Effector memory CD8-positive, alpha-beta T cell (primary cell): ENCODE measurements around the gene CHST12.
"Not testable (repeated sequence)": the region's sequence is repeated elsewhere in the genome, so short reads cannot be mapped to it uniquely, and the experiment has no call there.

Experiments
- ATAC-seq: fragments of 150-1000 bp; cut with Tn5 transposase; replicated peaks from 2 replicates; pipeline ENCODE4 v1.10.0; 2021; ENCODE audit warnings: mild to moderate bottlenecking, moderate library complexity
- DNase-seq, 3 experiments: peaks; one replicate each; pipeline ENCODE4 v3.0.0; 2021
- H3K27ac Mint-ChIP-seq, 2 donors: one replicate each; pipeline ENCODE4 v1.8.0; 2022; ENCODE audit warnings: mild to moderate bottlenecking in 2 of 2, mixed read lengths in 2 of 2, moderate library complexity in 2 of 2
- H3K27me3 Mint-ChIP-seq, 2 donors: one replicate each; pipeline ENCODE4 v1.8.0; 2022; ENCODE audit warnings: mixed read lengths in 2 of 2
- H3K36me3 Mint-ChIP-seq: one replicate; pipeline ENCODE4 v1.8.0; 2022; ENCODE audit warnings: mild to moderate bottlenecking, moderate library complexity, mixed read lengths; ENCODE audit not compliant: insufficient read depth
- H3K4me1 Mint-ChIP-seq, 2 donors: one replicate each; pipeline ENCODE4 v1.8.0; 2022; ENCODE audit warnings: low read depth in 2 of 2, mixed read lengths in 2 of 2
- H3K4me3 Mint-ChIP-seq, 2 donors: one replicate each; pipeline ENCODE4 v1.8.0; 2022; ENCODE audit warnings: mild to moderate bottlenecking in 2 of 2, mixed read lengths in 2 of 2, moderate library complexity in 2 of 2
- H3K9me3 Mint-ChIP-seq, 2 donors: one replicate each; pipeline ENCODE4 v1.8.0; 2022; ENCODE audit warnings: mixed read lengths in 2 of 2

CHST12 gene

GRCh38 chr7:2371329-2371728, 32.1 kb upstream of the CHST12 start:
- DNase-seq (no peak), ATAC-seq (no peak)
- Mint-ChIP-seq H3K27ac (no peak overlapping the region), H3K4me3 (no peak overlapping the region), H3K27me3 (no peaks in the 10 kb centered on the region), H3K36me3 (peaks cover 96% of the 10 kb centered on the region), H3K4me1 (peaks cover 1 to 8% of the 10 kb centered on the region in 2 donors), H3K9me3 (no peaks in the 10 kb centered on the region)

GRCh38 chr7:2372724-2373123, 30.7 kb upstream of the CHST12 start:
- no peak overlapping the region for H3K27ac Mint-ChIP-seq
- H3K27me3 Mint-ChIP-seq, result no peaks in the 10 kb centered on the region
- ATAC-seq (no peak), DNase-seq (no peak)
- H3K4me3 Mint-ChIP-seq, result no peak overlapping the region
- peaks cover 6 to 14% of the 10 kb centered on the region in 2 donors for H3K4me1 Mint-ChIP-seq
- H3K9me3 Mint-ChIP-seq, result no peaks in the 10 kb centered on the region
- H3K36me3 Mint-ChIP-seq, result peaks cover 93% of the 10 kb centered on the region

- H3K27me3 Mint-ChIP-seq, result no peaks in the 10 kb centered on the region
- peaks cover 7 to 16% of the 10 kb centered on the region in 2 donors for H3K4me1 Mint-ChIP-seq
- no peak overlapping the region for H3K27ac Mint-ChIP-seq
- DNase-seq (no peak), ATAC-seq (no peak)
- peaks cover 91% of the 10 kb centered on the region for H3K36me3 Mint-ChIP-seq
- no peaks in the 10 kb centered on the region for H3K9me3 Mint-ChIP-seq
- H3K4me3 Mint-ChIP-seq, result no peak overlapping the region
Measured at GRCh38 chr7:2373124-2373556, 30.3 kb upstream of the CHST12 start.

- peaks cover 90% of the 10 kb centered on the region for H3K36me3 Mint-ChIP-seq
- ATAC-seq (no peak), DNase-seq (no peak)
- no peaks in the 10 kb centered on the region for H3K27me3 Mint-ChIP-seq
- no peak overlapping the region for H3K27ac Mint-ChIP-seq
- no peak overlapping the region for H3K4me3 Mint-ChIP-seq
- no peaks in the 10 kb centered on the region for H3K9me3 Mint-ChIP-seq
- H3K4me1 Mint-ChIP-seq, result peaks cover 12 to 21% of the 10 kb centered on the region in 2 donors
Measured at GRCh38 chr7:2373646-2374045, 29.8 kb upstream of the CHST12 start.

GRCh38 chr7:2374401-2374800, 29.0 kb upstream of the CHST12 start:
- no peak for ATAC-seq
- H3K4me3 Mint-ChIP-seq, result no peak overlapping the region
- no peaks in the 10 kb centered on the region for H3K27me3 Mint-ChIP-seq

GRCh38 chr7:2374830-2375728, 28.3 kb upstream of the CHST12 start:
- Mint-ChIP-seq H3K36me3 (peaks cover 86% of the 10 kb centered on the region), H3K27me3 (no peaks in the 10 kb centered on the region), H3K4me1 (peaks cover 13 to 25% of the 10 kb centered on the region in 2 donors), H3K4me3 (no peak overlapping the region), H3K9me3 (no peaks in the 10 kb centered on the region), H3K27ac (peak overlapping the region in 1 of 2 donors; percentile 82)
- no peak for DNase-seq
- no peak for ATAC-seq

More at GRCh38 chr7:2374401-2374800, 29.0 kb upstream of the CHST12 start:
- DNase-seq, result no peak
- Mint-ChIP-seq H3K4me1 (peaks cover 13 to 25% of the 10 kb centered on the region in 2 donors), H3K36me3 (peaks cover 88% of the 10 kb centered on the region), H3K9me3 (no peaks in the 10 kb centered on the region), H3K27ac (no peak overlapping the region)

- Mint-ChIP-seq H3K9me3 (no peaks in the 10 kb centered on the region), H3K4me1 (peaks cover 15 to 25% of the 10 kb centered on the region in 2 donors)
- no peak for ATAC-seq
Measured at GRCh38 chr7:2376351-2377154, 26.9 kb upstream of the CHST12 start.

GRCh38 chr7:2377492-2377891, 25.9 kb upstream of the CHST12 start:
- not testable (repeated sequence) for H3K4me3 Mint-ChIP-seq, DNase-seq, ATAC-seq, H3K27me3 Mint-ChIP-seq, H3K9me3 Mint-ChIP-seq
- H3K4me1 Mint-ChIP-seq, result peaks cover 15 to 25% of the 10 kb centered on the region in 2 donors
- H3K36me3 Mint-ChIP-seq, result peaks cover 86% of the 10 kb centered on the region
- H3K27ac Mint-ChIP-seq, result peak overlapping the region in 1 of 2 donors; percentile 7

More at GRCh38 chr7:2376351-2377154, 26.9 kb upstream of the CHST12 start:
- no peak for DNase-seq
- no peaks in the 10 kb centered on the region for H3K27me3 Mint-ChIP-seq
- H3K4me3 Mint-ChIP-seq, result no peak overlapping the region
- H3K36me3 Mint-ChIP-seq, result peaks cover 86% of the 10 kb centered on the region
- H3K27ac Mint-ChIP-seq, result no peak overlapping the region

- H3K4me1 Mint-ChIP-seq, result peaks cover 15 to 25% of the 10 kb centered on the region in 2 donors
- H3K27me3 Mint-ChIP-seq, H3K9me3 Mint-ChIP-seq, H3K4me3 Mint-ChIP-seq, DNase-seq, ATAC-seq: not testable (repeated sequence)
- H3K27ac Mint-ChIP-seq, result peak overlapping the region in 1 of 2 donors; percentile 28
- peaks cover 82% of the 10 kb centered on the region for H3K36me3 Mint-ChIP-seq
Measured at GRCh38 chr7:2378125-2378524, 25.3 kb upstream of the CHST12 start.

- Mint-ChIP-seq H3K27me3 (no peaks in the 10 kb centered on the region), H3K36me3 (peaks cover 78% of the 10 kb centered on the region), H3K9me3 (no peaks in the 10 kb centered on the region), H3K4me1 (peaks cover 15 to 25% of the 10 kb centered on the region in 2 donors), H3K27ac (peak overlapping the region in 1 of 2 donors; percentile 89), H3K4me3 (no peak overlapping the region)
- DNase-seq (no peak), ATAC-seq (no peak)
Measured at GRCh38 chr7:2379161-2379560, 24.2 kb upstream of the CHST12 start.

- no peak for DNase-seq
- H3K4me1 Mint-ChIP-seq, result peaks cover 15 to 21% of the 10 kb centered on the region in 2 donors
- no peaks in the 10 kb centered on the region for H3K27me3 Mint-ChIP-seq
- H3K9me3 Mint-ChIP-seq, result no peaks in the 10 kb centered on the region
- H3K4me3 Mint-ChIP-seq, result no peak overlapping the region
- peak overlapping the region; percentile 16 to 89 for H3K27ac Mint-ChIP-seq
- ATAC-seq, result no peak
- H3K36me3 Mint-ChIP-seq, result peaks cover 70% of the 10 kb centered on the region
Measured at GRCh38 chr7:2379821-2380450, 23.5 kb upstream of the CHST12 start.

GRCh38 chr7:2380461-2380860, 22.9 kb upstream of the CHST12 start:
- peak overlapping the region in 1 of 2 donors; percentile 21 for H3K27ac Mint-ChIP-seq
- peaks cover 14 to 17% of the 10 kb centered on the region in 2 donors for H3K4me1 Mint-ChIP-seq
- H3K36me3 Mint-ChIP-seq, result peaks cover 65% of the 10 kb centered on the region
- no peaks in the 10 kb centered on the region for H3K9me3 Mint-ChIP-seq
- H3K27me3 Mint-ChIP-seq, result no peaks in the 10 kb centered on the region
- DNase-seq (no peak), ATAC-seq (no peak)
- no peak overlapping the region for H3K4me3 Mint-ChIP-seq

GRCh38 chr7:2381227-2381626, 22.2 kb upstream of the CHST12 start:
- no peaks in the 10 kb centered on the region for H3K27me3 Mint-ChIP-seq
- ATAC-seq (no peak), DNase-seq (no peak)
- H3K27ac Mint-ChIP-seq, result no peak overlapping the region
- H3K9me3 Mint-ChIP-seq, result no peaks in the 10 kb centered on the region
- H3K4me3 Mint-ChIP-seq, result no peak overlapping the region
- H3K4me1 Mint-ChIP-seq, result peaks cover 14 to 17% of the 10 kb centered on the region in 2 donors
- peaks cover 58% of the 10 kb centered on the region for H3K36me3 Mint-ChIP-seq
